Activated CD8-positive, alpha-beta memory T cell treated with anti-CD3 and anti-CD28 coated beads for 1 hour (primary cell): ENCODE data around the gene CRTC2.

Experiments
- DNase-seq, 2 donors: peaks; one replicate each; pipeline ENCODE4 v3.0.0-alpha.2; 2020; ENCODE audit warnings: low read depth in 1 of 2; ENCODE audit errors: extremely low read depth in 1 of 2

Gene CRTC2

DNA sequence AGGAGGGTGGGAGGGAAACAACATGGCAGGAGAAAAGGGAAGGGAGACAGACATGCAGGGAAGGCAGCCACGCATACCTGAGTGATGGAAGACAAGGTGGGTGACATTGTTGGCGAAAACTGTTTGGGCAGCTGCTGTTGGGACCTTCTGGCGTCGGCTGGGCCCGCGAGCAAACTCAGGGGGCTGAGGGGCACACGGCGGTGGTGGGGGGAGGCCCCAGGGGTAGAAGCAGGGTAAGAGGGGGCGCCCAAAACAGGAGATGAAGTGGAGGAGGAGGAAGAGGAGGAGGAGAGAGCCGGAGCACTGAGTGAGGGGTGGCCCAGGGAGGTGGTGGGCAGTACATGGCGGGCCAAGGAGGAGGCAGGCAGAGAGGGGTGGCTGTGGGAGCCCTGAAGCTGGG is 7.2 kb downstream of the CRTC2 start:
- no peak for DNase-seq

DNA sequence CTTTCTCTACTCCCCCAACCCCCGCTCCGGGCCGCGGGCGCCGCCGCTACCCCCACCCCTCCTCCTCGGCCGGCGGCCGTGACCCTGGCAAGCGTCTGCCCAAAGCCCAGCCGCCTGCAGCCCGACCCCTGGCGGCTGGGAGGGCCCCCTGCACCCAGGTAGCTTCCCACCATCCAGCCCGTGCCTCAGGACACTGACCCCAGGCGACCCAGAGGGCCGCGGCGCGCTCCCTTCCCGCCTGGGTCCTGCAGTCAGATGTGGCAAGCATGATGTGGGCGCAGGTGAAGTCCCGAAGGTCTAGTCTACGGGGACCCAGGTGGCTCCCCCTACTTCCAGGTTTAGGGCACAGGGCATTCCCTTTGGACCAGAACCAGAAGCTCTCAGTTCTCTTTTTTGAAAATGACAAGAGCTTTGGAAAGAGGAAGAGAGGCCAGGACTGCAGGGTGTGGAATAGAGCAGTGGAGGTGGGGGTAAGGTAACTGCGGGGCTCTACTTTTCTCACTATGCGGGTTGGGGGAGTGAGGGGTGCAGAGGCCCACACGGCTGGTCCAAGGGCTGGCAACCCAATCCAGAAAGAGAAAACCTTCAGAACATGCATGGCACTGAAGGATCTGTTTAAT is 11.7 kb downstream of the CRTC2 start, which contains the start of gene DENND4B:
Gene DENND4B (minus strand): TSS at position 97 of the 620 bp plus-strand sequence. CDS start 2,344 bp downstream, outside the sequence.
- peak in 1 of 2 donors; percentile 63 for DNase-seq

DNA sequence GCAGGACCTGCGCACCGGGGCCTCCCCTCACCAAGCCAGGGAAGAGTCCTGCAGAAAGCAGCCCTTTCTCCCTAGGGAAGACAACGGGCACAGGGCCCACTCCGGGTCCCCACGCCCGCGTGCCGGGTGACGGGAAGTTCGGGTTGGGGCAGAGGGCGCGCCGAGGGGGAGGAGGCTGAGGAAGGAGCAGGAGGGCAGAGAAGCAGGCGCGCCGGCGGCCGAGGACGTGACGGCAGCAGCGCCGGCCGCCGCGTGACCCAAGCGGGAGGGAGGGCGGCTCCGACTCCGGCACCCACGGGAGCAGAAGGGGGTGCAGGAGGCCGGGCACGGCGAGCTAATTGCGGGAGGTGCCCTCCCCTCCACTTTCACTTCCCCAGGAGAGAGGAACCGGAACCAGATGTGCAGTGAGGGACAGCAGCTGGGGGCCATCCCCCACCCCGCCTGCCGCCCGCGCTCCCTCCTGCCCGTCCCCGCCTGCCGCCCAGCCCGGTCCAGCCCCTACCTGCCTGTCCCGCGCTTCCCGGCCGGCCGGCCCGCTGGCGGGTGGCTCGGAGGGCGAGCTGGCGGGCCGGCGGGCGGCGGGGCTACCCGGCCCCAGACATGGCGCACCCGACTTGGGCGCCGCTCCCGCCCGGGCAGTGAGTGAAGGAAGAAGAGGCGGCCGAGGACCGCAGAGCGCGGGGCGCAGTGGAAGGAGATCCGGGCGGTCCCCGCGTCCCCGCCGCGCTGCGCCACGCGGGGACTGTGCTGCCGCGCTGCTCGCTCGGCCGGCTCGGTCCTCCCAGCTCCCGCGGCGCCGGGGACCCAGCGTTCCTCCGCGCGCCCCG is 12.4 kb downstream of the CRTC2 start:
- peak in 1 of 2 donors; percentile 62 for DNase-seq

DNA sequence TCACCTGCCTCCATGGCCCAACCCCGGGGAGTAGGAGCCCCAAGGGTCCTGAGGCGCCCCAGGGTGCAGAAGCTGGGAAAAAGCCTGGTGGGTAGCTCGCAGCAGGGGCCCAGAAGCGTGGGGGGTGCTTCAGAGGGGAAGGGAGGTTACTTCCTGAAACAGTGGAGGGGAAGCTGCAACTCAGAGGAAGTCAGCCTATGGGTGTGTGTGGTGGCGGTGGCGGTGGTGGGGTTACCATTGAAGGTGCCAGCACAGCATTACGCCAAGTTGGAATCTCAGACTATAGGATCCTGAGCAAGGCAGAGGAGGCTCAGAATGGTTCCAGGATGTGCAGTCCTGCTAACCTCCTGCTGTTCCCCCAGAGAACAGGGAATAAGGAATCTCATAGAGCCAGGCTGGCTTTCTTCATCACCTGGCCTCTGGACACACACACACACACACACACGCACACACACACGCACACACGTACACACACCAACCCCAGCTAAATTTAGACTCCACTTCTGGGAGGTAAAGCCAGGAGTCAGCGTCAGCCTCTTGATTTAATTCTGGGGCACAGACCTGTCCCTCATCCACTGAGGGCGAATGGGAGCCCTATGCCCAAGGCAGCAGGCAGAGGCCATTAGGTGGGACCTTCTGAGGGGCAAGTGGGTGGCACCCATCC is 13.1 kb downstream of the CRTC2 start:
- DNase-seq = peak; percentile 57 to 65

DNA sequence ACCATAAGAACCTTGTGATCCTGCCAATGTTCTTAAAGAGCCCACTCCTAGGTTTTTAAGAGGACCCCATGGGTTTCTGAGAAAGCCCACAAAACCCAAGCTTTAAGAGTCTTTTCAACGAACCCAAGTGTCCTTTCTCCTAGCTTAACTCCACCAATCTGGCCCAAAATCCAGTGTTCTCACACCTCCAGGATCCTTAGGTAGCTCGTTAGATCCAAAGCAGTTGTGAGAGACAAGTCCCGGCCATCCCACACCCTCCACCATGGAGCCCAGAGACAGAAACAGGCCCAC is 13.6 kb downstream of the CRTC2 start:
- DNase-seq = no peak

GRCh38 chr1:153944005-153944826 is 14.2 kb downstream of the CRTC2 start:
- DNase-seq = no peak

DNA sequence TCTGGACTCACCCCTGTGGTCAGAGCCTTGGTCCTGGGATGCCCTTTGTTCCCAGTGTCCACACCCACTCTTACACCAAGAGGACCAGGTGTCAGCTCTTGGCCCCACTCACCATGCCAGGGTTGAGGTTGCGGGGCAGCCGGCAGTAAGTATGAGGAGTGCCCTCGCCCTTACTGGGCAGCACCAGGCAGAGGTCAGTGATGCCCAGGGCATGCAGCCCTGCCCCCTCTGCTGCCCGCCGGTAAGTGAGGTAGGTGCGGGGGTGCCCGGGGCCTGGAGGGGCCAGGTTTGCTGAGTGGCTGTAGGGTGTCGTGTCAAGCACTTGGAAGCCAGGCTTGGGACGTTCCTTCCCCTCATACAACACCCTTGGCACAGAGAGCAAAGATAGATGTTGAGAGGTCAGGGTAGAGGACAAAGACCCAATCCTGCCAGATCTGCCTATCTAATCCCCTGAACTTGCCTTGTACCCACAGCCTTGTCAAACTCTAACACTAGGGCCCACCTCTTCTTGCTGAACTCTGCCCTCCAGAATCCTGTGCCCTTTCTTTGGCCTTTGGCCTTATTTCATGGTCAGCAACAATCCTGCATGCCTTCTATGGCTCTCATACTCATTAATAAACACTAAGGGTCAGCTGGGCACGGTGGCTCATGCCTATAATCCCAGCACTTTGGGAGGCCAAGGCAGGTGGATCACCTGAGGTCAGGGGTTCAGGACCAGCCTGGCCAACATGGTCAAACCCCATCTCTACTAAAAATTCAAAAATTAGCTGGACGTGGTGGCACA is 15.5 kb downstream of the CRTC2 start:
- no peak for DNase-seq

DNA sequence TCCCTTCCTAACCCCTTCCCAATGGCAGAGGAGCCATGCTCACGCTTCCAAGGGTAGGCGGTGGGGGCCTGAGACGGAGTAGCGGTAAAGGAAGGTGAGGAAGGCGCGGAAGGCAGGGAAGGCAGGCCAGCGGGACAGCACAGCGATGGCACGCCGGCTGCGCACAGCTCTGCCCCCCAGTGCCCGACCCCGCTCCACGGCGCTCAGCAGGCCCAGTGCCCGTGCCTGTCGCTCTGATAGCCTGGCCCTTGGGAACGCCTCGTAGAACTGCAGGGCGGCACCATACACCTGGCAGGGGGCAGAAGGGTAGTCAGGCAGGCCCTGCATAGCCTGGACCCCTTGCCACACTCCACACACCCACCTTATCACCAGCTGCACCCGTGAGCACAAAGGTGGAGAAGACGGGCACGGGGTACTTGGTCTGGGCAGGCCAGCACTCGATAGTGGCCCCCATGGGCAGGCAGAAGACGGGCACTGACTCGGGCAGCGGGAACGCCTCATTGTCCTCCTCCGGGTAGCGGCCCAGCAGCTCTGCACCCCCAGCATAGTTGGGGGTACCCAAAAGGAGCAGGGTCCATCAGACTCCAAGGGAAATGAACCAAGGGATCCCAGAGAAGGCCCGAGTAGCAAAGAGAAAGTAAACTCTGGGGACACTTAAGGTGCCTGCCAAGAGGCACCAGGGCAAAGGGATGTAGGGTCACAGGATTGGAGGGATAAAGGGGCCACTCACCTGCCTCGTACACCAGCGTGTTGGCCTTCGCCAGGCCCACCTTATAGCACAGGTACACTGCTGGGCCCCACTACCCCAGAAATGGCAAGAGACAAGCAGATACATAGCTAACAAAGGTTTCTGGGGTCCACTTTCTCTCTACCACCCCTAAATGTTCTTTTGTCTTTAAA is 16.3 kb downstream of the CRTC2 start:
- DNase-seq = no peak

- DNase-seq = no peak
These were observed 17.7 kb downstream of the CRTC2 start for GRCh38 chr1:153940756-153941155.

DNA sequence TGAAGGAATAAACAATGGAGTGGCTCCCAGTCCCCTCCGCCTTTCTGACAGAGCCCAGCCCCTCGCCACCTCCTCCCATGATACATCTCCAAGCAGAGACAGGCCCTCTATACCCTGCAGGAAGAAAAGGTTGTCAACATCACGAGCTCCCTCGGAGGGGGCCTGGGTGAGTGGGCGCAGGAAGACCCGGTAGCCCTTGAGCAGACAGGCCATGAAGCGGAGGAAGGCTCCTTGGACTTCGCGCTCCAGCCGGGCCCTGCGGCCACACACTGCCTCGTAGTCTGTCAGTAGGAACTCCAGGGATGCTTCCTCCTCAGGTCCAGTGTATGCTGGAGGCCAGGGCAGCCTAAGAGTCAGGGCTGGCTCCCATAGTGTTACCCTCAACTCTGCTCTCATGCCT is 18.9 kb downstream of the CRTC2 start:
- no peak for DNase-seq

- DNase-seq = no peak
These were observed 19.4 kb downstream of the CRTC2 start for GRCh38 chr1:153938996-153939395.

- DNase-seq = no peak
These were observed 21.1 kb downstream of the CRTC2 start for GRCh38 chr1:153937331-153937730.

- DNase-seq = no peak
These were observed 22.2 kb downstream of the CRTC2 start for GRCh38 chr1:153936011-153936802.

DNA sequence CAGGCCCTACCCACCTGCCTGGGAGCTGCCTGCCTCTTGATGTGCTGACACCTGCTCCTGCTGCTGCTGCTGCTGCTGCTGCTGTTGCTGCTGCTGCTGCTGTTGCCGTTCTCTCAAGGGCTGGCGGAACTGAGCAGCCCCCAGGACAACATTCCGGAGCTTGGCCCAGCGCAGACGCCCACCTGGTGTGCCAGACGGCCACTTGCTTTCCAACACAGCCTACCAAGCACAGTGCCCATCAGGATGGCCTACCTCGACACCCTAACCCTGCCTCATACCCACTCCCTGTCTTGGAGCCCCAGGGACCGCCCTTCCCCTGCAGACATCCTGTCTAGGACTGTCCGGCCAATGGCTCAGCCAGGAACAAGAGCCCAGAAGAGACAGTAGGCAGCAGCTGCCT is 23.7 kb downstream of the CRTC2 start:
- DNase-seq = no peak

DNA sequence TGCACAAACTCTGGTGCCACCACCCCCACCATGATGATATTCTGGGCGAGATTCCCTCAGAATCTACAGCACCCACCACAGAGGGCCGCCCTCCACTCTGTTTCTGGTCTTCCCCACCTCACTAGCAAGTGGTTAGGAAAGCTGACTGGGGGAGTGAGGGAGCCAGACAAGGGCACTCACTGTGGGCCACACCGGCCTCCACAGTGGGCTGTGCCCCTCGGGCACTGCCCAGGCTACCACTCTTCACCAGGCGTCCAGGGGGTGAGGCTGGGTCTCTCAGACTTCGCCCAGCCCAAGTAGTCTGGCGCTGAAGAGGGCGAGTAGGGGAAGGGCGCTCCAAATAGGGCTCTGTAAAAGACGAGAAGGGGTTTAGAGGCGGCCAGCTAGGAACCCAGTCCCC is 24.5 kb downstream of the CRTC2 start:
- DNase-seq = no peak

- DNase-seq = no peak
These were observed 25.0 kb downstream of the CRTC2 start for GRCh38 chr1:153933430-153933829.

DNA sequence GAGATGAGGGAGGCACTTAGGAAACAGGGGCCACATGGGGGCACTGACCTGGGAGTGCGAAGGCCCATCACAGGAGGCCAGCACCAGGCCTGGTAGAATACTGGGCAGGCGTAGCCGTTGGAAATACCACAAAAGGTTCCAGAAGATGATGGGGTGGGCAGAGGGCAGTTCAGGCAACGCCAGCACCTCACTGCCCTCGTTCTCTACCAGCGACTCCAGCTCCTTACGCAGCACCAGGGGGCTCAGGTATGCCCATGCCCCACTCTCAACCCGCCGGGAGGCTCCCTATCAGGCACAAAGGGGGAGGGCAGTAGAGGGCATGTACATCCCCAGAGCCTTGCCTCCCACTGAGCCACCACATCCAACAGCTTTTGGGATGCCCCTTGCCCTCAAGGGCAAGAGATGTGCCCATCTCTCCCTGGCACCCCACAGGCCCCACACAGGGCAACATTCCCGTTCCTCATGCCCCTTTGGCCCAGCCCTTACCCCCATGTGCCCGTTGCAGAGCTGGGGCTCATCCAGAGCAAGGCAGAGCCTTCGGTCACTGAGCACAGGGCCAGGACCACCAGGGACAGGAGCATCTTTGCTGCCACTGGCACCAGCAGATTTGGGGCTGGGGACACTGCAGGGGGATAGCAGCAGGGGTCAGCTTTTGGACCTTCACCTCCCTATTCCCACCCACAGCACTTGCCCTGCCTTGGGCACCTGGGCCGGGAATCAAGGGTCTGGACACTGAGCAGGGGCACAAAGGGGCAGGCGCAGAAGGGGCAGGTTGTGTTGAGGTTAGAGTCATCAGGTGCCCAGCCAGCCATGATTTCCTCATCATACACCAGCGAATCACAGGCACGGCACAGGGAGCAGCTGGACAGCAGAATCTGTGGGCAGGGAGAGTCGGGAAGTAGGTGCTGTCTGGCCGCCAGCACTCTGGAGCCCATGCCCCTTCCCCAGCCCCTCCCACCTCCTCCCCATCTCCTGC is 26.0 kb downstream of the CRTC2 start:
- DNase-seq = no peak
